HepG2 (cell line): ENCODE measurements around the gene MED1. TPM values are rescaled to one million over a fixed set of nuclear protein-coding genes. Genes with fewer than 3 reads are reported as not detected.

Experiments used
- ASH2L ChIP-seq: fragments of 300-600, 200-600 bp; sonication (generic); IDR thresholded peaks from 2 replicates; pipeline ENCODE4 v1.7.0; 2017; ENCODE audit warnings: low read depth, mild to moderate bottlenecking, moderate library complexity, mixed read lengths, low read length; ENCODE audit not compliant: insufficient read length
- CSRNP2 ChIP-seq: sonication (generic); formaldehyde crosslinking; conservative IDR thresholded peaks from 2 replicates; pipeline ENCODE4 v1.8.0; 2022; ENCODE audit warnings: low read depth, missing genetic modification reagents
- HINFP ChIP-seq: sonication (generic); formaldehyde crosslinking; IDR thresholded peaks from 2 replicates; pipeline ENCODE4 v1.4.0; 2020; ENCODE audit warnings: low read depth, mild to moderate bottlenecking, missing genetic modification reagents
- MLX ChIP-seq: IDR thresholded peaks from 2 replicates; pipeline ENCODE4 v1.6.1; 2016
- PAWR ChIP-seq: sonication (generic); formaldehyde crosslinking; IDR thresholded peaks from 2 replicates; pipeline ENCODE4 v1.4.0; 2020; ENCODE audit warnings: missing genetic modification reagents, mild to moderate bottlenecking, borderline replicate concordance
- PITX1 ChIP-seq: sonication (generic); formaldehyde crosslinking; IDR thresholded peaks from 2 replicates; pipeline ENCODE4 v1.5.1; 2020; ENCODE audit warnings: mild to moderate bottlenecking, missing genetic modification reagents
- SATB2 ChIP-seq: sonication (generic); formaldehyde crosslinking; IDR thresholded peaks from 2 replicates; pipeline ENCODE4 v1.5.0; 2020; ENCODE audit warnings: missing genetic modification reagents
- SIN3B ChIP-seq: fragments of 150-350 bp; IDR thresholded peaks from 2 replicates; pipeline ENCODE4 v1.6.1; 2014; ENCODE audit warnings: low read length
- TBX3 ChIP-seq: fragments of 450-650 bp; IDR thresholded peaks from 2 replicates; pipeline ENCODE4 v1.6.1; 2017; ENCODE audit warnings: antibody characterized with exemption, mild to moderate bottlenecking, inconsistent platforms, borderline replicate concordance
- THRA ChIP-seq: sonication (generic); formaldehyde crosslinking; IDR thresholded peaks from 2 replicates; pipeline ENCODE4 v1.4.0; 2020; ENCODE audit warnings: missing genetic modification reagents, borderline replicate concordance
- ZBTB39 ChIP-seq: sonication (generic); formaldehyde crosslinking; IDR thresholded peaks from 2 replicates; pipeline ENCODE4 v1.5.0; 2020; ENCODE audit warnings: missing genetic modification reagents
- ZBTB7A ChIP-seq: sonication (generic); formaldehyde crosslinking; IDR thresholded peaks from 2 replicates; pipeline ENCODE4 v1.8.0; 2022; ENCODE audit warnings: mild to moderate bottlenecking, missing genetic modification reagents
- ZFP36L1 ChIP-seq: sonication (generic); formaldehyde crosslinking; IDR thresholded peaks from 2 replicates; pipeline ENCODE4 v1.8.0; 2022; ENCODE audit warnings: mild to moderate bottlenecking, missing genetic modification reagents, moderate library complexity
- ZFP41 ChIP-seq: sonication (generic); formaldehyde crosslinking; IDR thresholded peaks from 2 replicates; pipeline ENCODE4 v1.4.0; 2020; ENCODE audit warnings: mild to moderate bottlenecking, missing genetic modification reagents, borderline replicate concordance
- ZFYVE20 ChIP-seq: sonication (generic); formaldehyde crosslinking; IDR thresholded peaks from 2 replicates; pipeline ENCODE4 v1.8.0; 2023; ENCODE audit warnings: low read depth, mild to moderate bottlenecking, moderate library complexity, missing genetic modification reagents, borderline replicate concordance
- ZKSCAN1 ChIP-seq: fragments of 150-350 bp; IDR thresholded peaks from 2 replicates; pipeline ENCODE4 v1.6.1; 2014; ENCODE audit warnings: low read length
- ZKSCAN5 ChIP-seq: sonication (generic); formaldehyde crosslinking; IDR thresholded peaks from 2 replicates; pipeline ENCODE4 v1.5.1; 2020; ENCODE audit warnings: mild to moderate bottlenecking, missing genetic modification reagents
- ZNF24 ChIP-seq: fragments of 450-650 bp; IDR thresholded peaks from 2 replicates; pipeline ENCODE4 v1.6.1; 2017; ENCODE audit warnings: antibody characterized with exemption, mild to moderate bottlenecking
- ZNF329 ChIP-seq: sonication (generic); formaldehyde crosslinking; IDR thresholded peaks from 2 replicates; pipeline ENCODE4 v1.9.0; 2021; ENCODE audit warnings: low read depth, mild to moderate bottlenecking, missing genetic modification reagents
- ZNF343 ChIP-seq: sonication (generic); formaldehyde crosslinking; IDR thresholded peaks from 2 replicates; pipeline ENCODE4 v1.4.0; 2020; ENCODE audit warnings: mild to moderate bottlenecking, missing genetic modification reagents
- ZNF431 ChIP-seq: sonication (generic); formaldehyde crosslinking; IDR thresholded peaks from 2 replicates; pipeline ENCODE4 v1.9.0; 2022; ENCODE audit warnings: missing genetic modification reagents, low read depth, mild to moderate bottlenecking, borderline replicate concordance
- polyA plus RNA-seq, 8 experiments: library from polyadenylated mRNA; depleted of rRNA in 3 of 8; stranded (reverse) in 7 of 8; unstranded in 1 of 8; fragments of >200 nt; fragmentation: Illumina TruSeq in 4 of 8; extraction: Trizol in 4 of 8; gene quantifications; 2 replicates each; pipeline versions ENCODE4 v1.2.1 to v1.2.3, GENCODE V29; 2011 to 2016; ENCODE audit warnings: low read depth in 4 of 8, missing spikeins in 1 of 8, mixed read lengths in 1 of 8; ENCODE audit not compliant: insufficient read depth in 1 of 8
- total RNA-seq, 5 experiments: library from RNA; depleted of rRNA; stranded (reverse); fragments of >200 nt; fragmentation: Illumina TruSeq; extraction: Trizol; gene quantifications; 2 replicates each; pipeline ENCODE4 v1.2.3, GENCODE V29; 2016; ENCODE audit warnings: low read depth in 1 of 5

MED1 gene
- total and polyA plus RNA-seq, 2 of the 13 experiments (the other 11 are each of a cell fraction or from before 2014, with no cell fraction given) = 37.5 to 40.1 TPM

- TF ChIP-seq ZBTB7A (CRISPR knock-in tag) (no peak; the same call in 1 of the 2 replicates), MLX (CRISPR knock-in tag) (no peak), HINFP (CRISPR knock-in tag) (no peak), PITX1 (CRISPR knock-in tag) (peak; percentile 60; the same call in 1 of the 2 replicates), PAWR (CRISPR knock-in tag) (no peak), ZNF343 (CRISPR knock-in tag) (no peak; the same call in 1 of the 2 replicates), ZBTB39 (CRISPR knock-in tag) (no peak), TBX3 (no peak), ZNF329 (CRISPR knock-in tag) (no peak), ZNF24 (no peak), SATB2 (0 out of 2 replicates have a peak, but pooled peaks have one; percentile 64), ZKSCAN5 (CRISPR knock-in tag) (no peak), ASH2L (peak; percentile 90), SIN3B (peak; percentile 88), THRA (no peak), ZNF431 (CRISPR knock-in tag) (0 out of 2 replicates have a peak, but pooled peaks have one; percentile 69), CSRNP2 (no peak), ZKSCAN1 (no peak), ZFYVE20 (CRISPR knock-in tag) (no peak), ZFP36L1 (CRISPR knock-in tag) (no peak), ZFP41 (CRISPR knock-in tag) (no peak)
Measured at GRCh38 chr17:39450847-39451581, at the start of gene MED1 (continued).
